Measurements from ENCODE around the gene TBX20.
A peak's percentile ranks its signal among the peaks of the same experiment; 100 is the strongest.
"Not testable (repeated sequence)": the region's sequence is repeated elsewhere in the genome, so short reads cannot be mapped to it uniquely, and the experiment has no call there.

TBX20 gene

GRCh38 chr7:35204850-35205249 is 49.0 kb downstream of the TBX20 start:
- not testable (repeated sequence) for H3K36me3 ChIP-seq (ENCODE audit: control insufficient read depth, insufficient read depth, low read length); H3K27ac ChIP-seq; H3K4me1 ChIP-seq; H3K9me3 ChIP-seq (ENCODE audit: control insufficient read depth, low read length); H3K4me3 ChIP-seq (ENCODE audit: low read depth, low read length); H3K4me2 ChIP-seq (ENCODE audit: low read length); H3K9ac ChIP-seq; H3K27me3 ChIP-seq (ENCODE audit: control insufficient read depth, insufficient read depth, low read length); H2AFZ ChIP-seq; H3K79me2 ChIP-seq

DNA sequence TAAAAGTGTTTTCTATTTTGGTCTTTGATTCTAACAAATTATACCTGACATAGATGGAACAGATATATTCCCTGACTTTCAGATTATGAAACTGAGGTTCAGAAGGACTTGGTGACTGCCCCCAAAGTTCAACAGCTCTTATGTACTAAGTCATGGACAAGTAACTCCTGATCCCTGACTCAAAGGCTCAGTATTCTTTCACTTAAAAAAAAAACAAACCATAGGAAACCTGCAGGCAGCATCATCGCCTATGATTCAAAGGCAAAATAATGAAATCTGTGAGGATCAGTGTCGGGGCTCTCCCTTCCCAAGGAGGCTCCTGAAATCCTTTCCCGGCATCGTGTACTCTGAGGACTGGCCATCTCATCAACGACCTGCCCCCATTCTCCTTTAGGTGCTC is 49.9 kb downstream of the TBX20 start:
- not testable (repeated sequence) for H3K4me3 ChIP-seq (ENCODE audit: low read depth, low read length); H3K9ac ChIP-seq; H3K4me1 ChIP-seq; H3K4me2 ChIP-seq (ENCODE audit: low read length); H3K27ac ChIP-seq; H3K9me3 ChIP-seq (ENCODE audit: control insufficient read depth, low read length); H2AFZ ChIP-seq; H3K36me3 ChIP-seq (ENCODE audit: control insufficient read depth, insufficient read depth, low read length); H3K27me3 ChIP-seq (ENCODE audit: control insufficient read depth, insufficient read depth, low read length); H3K79me2 ChIP-seq

GRCh38 chr7:35202353-35202752 is 51.5 kb downstream of the TBX20 start:
- H3K4me2 ChIP-seq (ENCODE audit: low read length); H3K9ac ChIP-seq; H2AFZ ChIP-seq; H3K27me3 ChIP-seq (ENCODE audit: control insufficient read depth, insufficient read depth, low read length); H3K4me1 ChIP-seq; H3K9me3 ChIP-seq (ENCODE audit: control insufficient read depth, low read length); H3K79me2 ChIP-seq; H3K27ac ChIP-seq; H3K36me3 ChIP-seq (ENCODE audit: control insufficient read depth, insufficient read depth, low read length); H3K4me3 ChIP-seq (ENCODE audit: low read depth, low read length): not testable (repeated sequence)

DNA sequence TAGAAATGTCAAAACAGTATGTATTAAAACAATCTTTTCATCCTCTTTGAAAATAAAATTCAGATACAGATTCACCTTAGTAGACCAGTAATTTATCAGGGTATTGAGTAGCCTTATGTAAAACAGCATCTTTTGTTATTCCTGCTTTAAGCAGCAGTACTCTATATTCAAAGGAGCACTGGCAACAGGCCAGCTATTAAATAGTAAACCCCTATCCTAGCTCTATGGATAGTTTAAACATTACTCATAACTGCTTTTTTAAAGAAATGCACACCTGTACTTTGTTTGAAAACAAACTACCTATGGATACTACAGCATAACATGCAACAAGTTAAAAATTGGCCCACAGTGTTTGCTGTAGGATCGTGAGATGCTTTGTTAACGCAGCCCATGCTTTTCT is 53.7 kb downstream of the TBX20 start:
- H2AFZ ChIP-seq; H3K27ac ChIP-seq; H3K4me3 ChIP-seq (ENCODE audit: low read depth, low read length); H3K9ac ChIP-seq; H3K4me2 ChIP-seq (ENCODE audit: low read length); H3K9me3 ChIP-seq (ENCODE audit: control insufficient read depth, low read length); H3K36me3 ChIP-seq (ENCODE audit: control insufficient read depth, insufficient read depth, low read length); H3K79me2 ChIP-seq; H3K4me1 ChIP-seq; H3K27me3 ChIP-seq (ENCODE audit: control insufficient read depth, insufficient read depth, low read length): not testable (repeated sequence)

DNA sequence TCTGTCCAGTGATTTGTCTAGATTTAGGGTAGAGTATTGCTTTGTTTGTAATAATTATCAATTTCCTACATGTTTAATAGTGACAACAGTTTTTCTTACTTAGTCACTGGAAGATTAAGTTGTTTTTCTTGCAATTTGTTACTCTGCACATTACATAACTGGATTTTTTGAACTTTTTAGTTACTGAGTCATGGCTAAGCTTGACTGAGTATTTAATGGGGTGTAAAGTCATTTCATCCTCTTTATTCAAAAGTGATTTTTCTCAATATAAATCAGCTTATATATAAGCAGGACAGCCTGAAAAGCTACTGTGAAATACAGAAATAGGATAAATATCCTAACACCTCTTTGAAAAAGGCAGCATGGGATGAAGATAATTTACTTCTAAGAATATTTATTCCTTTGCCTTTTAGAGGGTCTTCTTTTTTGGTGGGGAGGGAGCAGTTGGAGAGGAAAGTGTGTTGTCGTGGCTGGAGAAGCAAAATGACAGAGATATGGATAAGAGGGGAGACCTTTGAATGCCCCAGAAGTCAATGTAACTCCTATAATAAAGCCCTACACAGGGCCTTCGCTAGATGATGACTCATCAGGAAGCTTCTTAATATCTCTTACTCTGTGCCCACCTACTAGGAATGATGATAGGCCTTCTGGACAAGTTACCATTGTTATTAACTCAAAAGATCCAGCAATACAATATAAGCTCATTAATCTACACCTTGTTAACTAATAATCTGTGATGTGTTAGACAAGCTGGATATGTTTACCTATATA is 55.3 kb downstream of the TBX20 start:
- H3K27ac ChIP-seq; H3K27me3 ChIP-seq (ENCODE audit: control insufficient read depth, insufficient read depth, low read length); H3K4me2 ChIP-seq (ENCODE audit: low read length); H3K79me2 ChIP-seq; H3K9ac ChIP-seq; H3K9me3 ChIP-seq (ENCODE audit: control insufficient read depth, low read length); H3K4me3 ChIP-seq (ENCODE audit: low read depth, low read length); H3K4me1 ChIP-seq; H3K36me3 ChIP-seq (ENCODE audit: control insufficient read depth, insufficient read depth, low read length); H2AFZ ChIP-seq: not testable (repeated sequence)

- not testable (repeated sequence) for H3K4me1 ChIP-seq; H3K9ac ChIP-seq; H3K4me2 ChIP-seq (ENCODE audit: low read length)
Observed at GRCh38 chr7:35191571-35191970, 62.3 kb downstream of the TBX20 start.

DNA sequence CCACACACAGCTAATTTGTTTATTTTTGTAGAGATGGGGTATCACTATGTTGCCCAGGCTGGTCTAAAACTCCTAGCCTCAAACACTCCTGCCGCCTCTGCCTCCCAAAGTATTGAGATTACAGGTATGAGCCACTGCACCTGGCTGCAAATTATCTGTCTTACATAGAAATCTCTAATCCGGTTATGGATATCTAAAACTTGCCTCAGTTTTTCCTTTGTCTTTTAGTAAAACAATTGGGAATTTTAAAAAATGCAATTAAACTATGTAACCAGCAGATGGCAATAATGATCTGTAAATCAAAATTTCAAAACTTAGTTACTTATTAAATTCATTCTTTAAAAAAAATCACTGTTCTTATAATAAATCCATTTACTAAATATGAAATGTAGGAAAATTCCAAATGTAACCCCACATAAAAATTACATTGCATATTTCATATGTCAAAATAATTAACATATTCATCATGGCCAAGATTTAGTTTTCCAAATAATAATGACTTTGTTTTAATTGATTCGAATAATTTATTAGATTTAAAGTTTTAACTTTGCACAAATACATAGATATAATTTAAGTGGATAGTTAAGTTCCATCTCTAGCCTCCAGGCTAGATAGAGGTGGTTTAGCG is 63.6 kb downstream of the TBX20 start:
- not testable (repeated sequence) for H3K27ac ChIP-seq; H3K9ac ChIP-seq; H3K4me1 ChIP-seq; H2AFZ ChIP-seq; H3K27me3 ChIP-seq (ENCODE audit: control insufficient read depth, insufficient read depth, low read length); H3K4me3 ChIP-seq (ENCODE audit: low read depth, low read length); H3K79me2 ChIP-seq; H3K4me2 ChIP-seq (ENCODE audit: low read length); H3K36me3 ChIP-seq (ENCODE audit: control insufficient read depth, insufficient read depth, low read length); H3K9me3 ChIP-seq (ENCODE audit: control insufficient read depth, low read length)

More at GRCh38 chr7:35191571-35191970, 62.3 kb downstream of the TBX20 start:
- H3K27ac ChIP-seq; H3K27me3 ChIP-seq (ENCODE audit: control insufficient read depth, insufficient read depth, low read length); H3K9me3 ChIP-seq (ENCODE audit: control insufficient read depth, low read length); H3K79me2 ChIP-seq; H3K4me3 ChIP-seq (ENCODE audit: low read depth, low read length); H2AFZ ChIP-seq; H3K36me3 ChIP-seq (ENCODE audit: control insufficient read depth, insufficient read depth, low read length): not testable (repeated sequence)

- Histone ChIP-seq H2AFZ (peak overlapping the region; percentile 73), H3K4me2 (ENCODE audit: low read length) (peak overlapping the region; percentile 90), H3K4me3 (ENCODE audit: low read depth, low read length) (peak overlapping the region; percentile 51), H3K27ac (peak overlapping the region; percentile 64)
- H3K4me1 ChIP-seq; H3K27me3 ChIP-seq (ENCODE audit: control insufficient read depth, insufficient read depth, low read length); H3K36me3 ChIP-seq (ENCODE audit: control insufficient read depth, insufficient read depth, low read length); H3K79me2 ChIP-seq; H3K9ac ChIP-seq; H3K9me3 ChIP-seq (ENCODE audit: control insufficient read depth, low read length): not testable (repeated sequence)
Observed at GRCh38 chr7:35186751-35187150, 67.1 kb downstream of the TBX20 start.

All from parathyroid adenoma (tissue), 2 donors.